ENCODE results near the gene PRUNE1. TPM values are rescaled to one million over a fixed set of nuclear protein-coding genes. Genes with fewer than 3 reads are reported as not detected.

The PRUNE1 gene
- total RNA-seq, 1 experiment from 2014 or later: 9.1 TPM

GRCh38 chr1:150976879-150977694 lies 31.2 kb upstream of the PRUNE1 start:
- peak; percentile 89 for DNase-seq (ENCODE audit: low read depth)

GRCh38 chr1:150979092-150980056 lies 28.9 kb upstream of the PRUNE1 start:
- DNase-seq (ENCODE audit: low read depth): peak; percentile 83

- DNase-seq (ENCODE audit: low read depth): peak; percentile 44
Observed at GRCh38 chr1:150981177-150981804, 27.0 kb upstream of the PRUNE1 start.

GRCh38 chr1:150981805-150982712 lies 26.2 kb upstream of the PRUNE1 start, which contains the start of gene ANXA9:
Gene ANXA9, plus strand, starts transcription at chr1:150982292. Its CDS starts 814 bp downstream, at chr1:150983106.
- DNase-seq (ENCODE audit: low read depth): no peak

- no peak for DNase-seq (ENCODE audit: low read depth)
Observed at GRCh38 chr1:150985179-150985825, 22.9 kb upstream of the PRUNE1 start.

- no peak for DNase-seq (ENCODE audit: low read depth)
Observed at GRCh38 chr1:150987924-150988323, 20.3 kb upstream of the PRUNE1 start.

GRCh38 chr1:150992626-150993025 lies 15.6 kb upstream of the PRUNE1 start:
- no peak for DNase-seq (ENCODE audit: low read depth)

- no peak for DNase-seq (ENCODE audit: low read depth)
Observed at GRCh38 chr1:150994248-150994647, 14.0 kb upstream of the PRUNE1 start.

- no peak for DNase-seq (ENCODE audit: low read depth)
Observed at GRCh38 chr1:150995460-150995859, 12.8 kb upstream of the PRUNE1 start.

GRCh38 chr1:150995896-150996295 lies 12.4 kb upstream of the PRUNE1 start:
- peak; percentile 54 for DNase-seq (ENCODE audit: low read depth)

- no peak for DNase-seq (ENCODE audit: low read depth)
Observed at GRCh38 chr1:150997126-150997872, 10.9 kb upstream of the PRUNE1 start.

- DNase-seq (ENCODE audit: low read depth): no peak
Observed at GRCh38 chr1:150997949-150998348, 10.3 kb upstream of the PRUNE1 start.

- peak; percentile 92 for DNase-seq (ENCODE audit: low read depth)
Observed at GRCh38 chr1:150999051-150999674, 9.1 kb upstream of the PRUNE1 start.

- DNase-seq (ENCODE audit: low read depth): no peak
Observed at GRCh38 chr1:150999926-151000325, 8.3 kb upstream of the PRUNE1 start.

- DNase-seq (ENCODE audit: low read depth): no peak
Observed at GRCh38 chr1:151000408-151000807, 7.8 kb upstream of the PRUNE1 start.

- DNase-seq (ENCODE audit: low read depth): no peak
Observed at GRCh38 chr1:151001602-151002001, 6.6 kb upstream of the PRUNE1 start.

- DNase-seq (ENCODE audit: low read depth): no peak
Observed at GRCh38 chr1:151002051-151002450, 6.2 kb upstream of the PRUNE1 start.

- no peak for DNase-seq (ENCODE audit: low read depth)
Observed at GRCh38 chr1:151002611-151003010, 5.6 kb upstream of the PRUNE1 start.

- no peak for DNase-seq (ENCODE audit: low read depth)
Observed at GRCh38 chr1:151003180-151003579, 5.1 kb upstream of the PRUNE1 start.
